ENCODE measurements around the gene CDC45.

The CDC45 gene

DNA sequence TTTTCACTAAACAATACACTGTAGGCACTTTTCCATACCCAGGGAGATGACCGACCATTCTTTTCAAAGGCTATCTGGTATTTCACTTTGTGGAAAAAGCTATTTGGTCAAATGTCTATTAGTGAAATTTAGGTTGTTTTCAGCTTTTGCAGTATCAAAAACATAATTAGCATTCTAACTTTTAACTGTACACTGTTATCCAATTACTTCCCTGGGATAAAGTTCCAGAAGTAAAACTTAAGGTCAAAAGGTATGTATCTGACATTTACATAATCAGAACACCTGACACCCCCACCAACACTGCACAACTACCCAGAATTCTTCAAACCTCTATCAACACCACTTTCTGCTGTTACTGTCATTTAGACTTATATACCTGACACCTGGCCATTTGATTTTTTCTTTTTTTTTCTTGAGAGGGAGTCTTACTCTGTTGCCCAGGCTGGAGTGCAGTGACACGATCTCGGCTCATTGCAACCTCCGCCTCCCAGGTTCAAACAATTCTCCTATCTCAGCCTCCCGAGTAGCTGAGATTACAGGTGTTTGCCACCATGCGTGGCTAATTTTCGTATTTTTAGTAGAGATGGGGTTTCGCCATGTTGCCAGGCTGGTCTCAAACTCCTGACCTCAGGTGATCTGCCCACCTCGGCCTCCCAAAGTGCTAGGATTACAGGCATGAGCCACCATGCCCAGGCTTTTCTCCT is 34.3 kb upstream of the CDC45 start:
- intact Hi-C loops (cut with DNase I), result loop anchor here (10.0 kb wide), 1 partner anchor 301 kb away; the partner anchor contains the start of gene ESS2
- DNase-seq, result peak in 1 of 42 donors; percentile 7

DNA sequence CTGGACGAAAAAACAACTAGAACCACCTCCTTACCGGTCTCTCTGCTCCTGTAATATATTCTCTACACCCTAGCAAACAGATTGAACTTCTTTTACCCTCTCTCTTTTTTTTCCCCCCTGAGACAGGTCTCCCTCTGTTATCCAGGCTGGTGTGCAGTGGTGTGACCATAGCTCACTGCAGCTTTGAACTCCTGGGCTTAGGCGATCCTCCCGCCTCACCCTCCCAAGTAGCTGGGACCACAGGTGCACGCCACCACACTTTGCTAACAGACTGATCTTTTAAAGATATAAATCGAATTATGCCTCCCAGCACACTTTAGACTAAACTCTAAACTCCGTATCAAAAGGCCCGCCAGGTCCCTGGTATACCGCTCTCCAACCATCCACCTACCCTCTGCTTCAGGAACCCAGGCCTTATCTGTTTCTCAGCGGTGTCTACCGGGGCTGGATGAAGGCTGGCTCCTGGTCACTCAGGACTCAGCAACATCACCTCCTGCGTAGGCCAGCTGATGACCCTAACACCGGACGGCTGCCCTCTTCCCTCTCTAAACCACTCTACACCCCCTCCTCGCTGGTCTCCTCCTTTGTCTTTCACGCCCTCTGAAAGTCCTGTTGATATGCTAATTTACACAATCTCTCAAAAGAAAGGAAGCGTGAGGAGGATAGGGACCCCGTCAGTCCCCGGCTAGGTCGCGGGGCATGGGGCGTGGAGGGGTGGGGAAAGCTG is 33.0 kb upstream of the CDC45 start:
- DNase-seq, result peak in 1 of 42 donors; percentile 36
- intact Hi-C loops (cut with DNase I), result loop anchor here (2.0 to 10.0 kb wide), 2 partner anchors 14 to 302 kb away; partner anchors contain the start of genes ESS2 and MRPL40

DNA sequence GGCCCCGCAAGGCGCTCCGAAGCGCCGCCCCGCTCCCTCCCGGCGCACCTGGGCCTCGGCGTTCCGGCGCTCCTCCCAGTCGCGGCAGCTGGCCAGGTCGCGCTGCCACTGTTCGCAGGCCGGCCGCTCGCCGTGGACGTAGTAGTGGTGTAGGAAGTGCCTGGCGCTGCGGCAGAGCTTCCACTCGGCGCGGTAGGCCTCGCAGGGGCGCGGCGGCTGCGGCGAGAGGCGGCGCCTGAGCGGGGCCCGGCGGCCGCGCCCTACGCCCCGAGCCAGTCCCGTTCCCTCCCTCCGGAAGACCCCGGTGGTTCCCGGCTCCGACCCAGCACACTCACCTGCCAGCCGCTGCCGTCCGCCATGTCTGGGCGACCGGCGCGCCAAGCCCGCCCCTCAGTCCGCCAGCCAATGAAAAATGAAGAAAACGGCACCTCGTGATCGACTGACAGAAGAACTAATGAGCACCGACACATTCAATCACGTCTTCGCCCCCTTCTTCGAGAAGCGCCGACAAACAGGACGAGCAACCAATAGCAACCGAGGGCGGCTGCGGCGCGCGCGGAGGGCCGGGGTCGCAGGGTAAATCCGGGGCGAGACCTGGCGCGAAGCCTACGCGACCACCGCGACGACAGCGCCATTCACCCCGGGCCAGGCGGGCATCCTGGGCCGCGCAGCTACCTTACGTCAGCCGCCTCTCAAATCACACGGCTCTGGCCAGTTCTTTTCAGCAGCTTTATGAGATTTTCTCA is 32.2 kb upstream of the CDC45 start, which contains the start of gene C22orf39:
TSS of gene C22orf39 (minus strand) at position 382 of the 746 bp plus-strand sequence. CDS start at position 359, 23 bp downstream.
- intact Hi-C loops (cut with DNase I), result loop anchor here (2.0 to 10.0 kb wide), 2 partner anchors 15 to 303 kb away; partner anchors contain the start of genes ESS2 and MRPL40
- peak; percentile 90 to 98 (median 96) for DNase-seq

DNA sequence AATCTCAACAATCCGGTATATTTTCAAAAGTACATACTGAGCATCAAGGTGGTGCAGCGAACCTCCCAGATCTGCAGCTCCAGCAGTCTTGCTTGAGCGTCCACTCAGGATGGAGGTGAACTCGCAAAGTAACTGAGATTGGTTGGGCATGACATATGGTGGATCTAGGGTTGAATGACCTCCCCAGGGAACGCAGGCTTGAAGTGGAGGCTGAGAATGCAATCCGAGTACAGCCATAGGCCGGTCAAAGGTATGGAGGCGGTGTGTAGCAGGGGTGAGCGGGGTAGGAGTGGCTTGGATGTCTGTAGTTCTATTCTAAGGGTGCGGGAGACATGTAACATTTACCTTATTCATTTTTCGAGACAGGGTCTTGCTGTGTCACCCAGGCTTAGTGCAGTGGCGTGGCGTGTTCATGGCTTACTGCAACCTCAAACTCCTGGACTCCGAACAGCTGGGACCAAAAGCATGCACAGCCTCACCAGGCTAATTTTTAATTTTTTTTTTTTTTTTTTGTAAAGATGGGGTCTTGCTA is 31.6 kb upstream of the CDC45 start:
- intact Hi-C loops (cut with DNase I), result loop anchor here (10.0 kb wide), 1 partner anchor 303 kb away; the partner anchor contains the start of gene ESS2
- DNase-seq, result peak in 20 of 42 donors; percentile 6 to 59 (median 27)

DNA sequence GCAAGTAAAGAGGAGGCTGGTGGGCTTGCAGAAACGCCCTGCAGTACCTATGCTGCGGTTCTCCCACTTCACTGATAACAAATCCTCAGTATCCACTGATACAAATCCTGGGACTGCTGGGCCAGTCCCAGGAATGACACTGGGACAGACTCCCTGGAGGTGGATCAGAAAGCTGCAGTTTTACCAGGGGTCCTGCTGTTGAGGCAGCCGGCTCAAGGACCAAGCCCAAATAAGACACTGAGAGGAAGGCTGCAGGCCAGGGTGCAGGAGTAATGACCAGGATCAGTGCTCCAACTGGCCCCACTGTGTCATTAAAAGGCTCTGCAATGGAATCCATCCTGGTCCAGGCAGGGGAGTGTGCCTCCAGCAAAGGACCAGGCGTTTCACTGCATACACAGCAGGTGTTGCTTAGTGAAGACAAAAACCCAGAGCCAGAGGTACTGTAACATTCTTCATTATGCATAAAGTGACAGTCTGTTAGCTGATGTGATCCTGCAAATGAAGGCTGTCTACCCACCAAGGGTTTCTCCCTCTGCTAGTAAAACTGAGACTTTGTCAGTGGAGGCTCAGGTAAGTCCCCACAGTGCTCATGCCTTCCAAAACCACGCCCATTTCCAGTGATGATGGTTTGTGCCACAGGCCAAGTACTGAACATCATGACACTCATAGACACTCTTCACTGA is 30.8 kb upstream of the CDC45 start:
- intact Hi-C loops (cut with DNase I), result loop anchor here (10.0 kb wide), 1 partner anchor 304 kb away; the partner anchor contains the start of gene ESS2
- DNase-seq, result peak in 1 of 42 donors; percentile 26

DNA sequence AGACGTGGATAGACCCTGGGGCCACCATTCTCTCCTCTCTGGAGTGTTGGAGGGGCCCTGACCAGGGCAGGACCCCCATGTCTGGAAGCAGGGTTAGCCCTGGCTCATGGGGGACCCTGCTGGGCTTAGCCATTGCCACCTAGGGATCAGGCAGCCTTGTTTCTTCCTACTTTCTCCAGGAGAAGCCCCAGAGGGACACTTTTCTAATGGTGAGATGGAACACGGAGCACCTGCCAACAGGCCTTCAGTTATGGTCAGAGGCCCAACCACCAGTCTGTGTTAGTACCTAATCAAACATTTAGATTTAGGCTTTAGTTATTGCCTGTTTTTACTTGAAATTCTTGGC is 30.3 kb upstream of the CDC45 start:
- intact Hi-C loops (cut with DNase I), result loop anchor here (10.0 kb wide), 1 partner anchor 305 kb away; the partner anchor contains the start of gene ESS2
- peak in 1 of 42 donors; percentile 34 for DNase-seq

DNA sequence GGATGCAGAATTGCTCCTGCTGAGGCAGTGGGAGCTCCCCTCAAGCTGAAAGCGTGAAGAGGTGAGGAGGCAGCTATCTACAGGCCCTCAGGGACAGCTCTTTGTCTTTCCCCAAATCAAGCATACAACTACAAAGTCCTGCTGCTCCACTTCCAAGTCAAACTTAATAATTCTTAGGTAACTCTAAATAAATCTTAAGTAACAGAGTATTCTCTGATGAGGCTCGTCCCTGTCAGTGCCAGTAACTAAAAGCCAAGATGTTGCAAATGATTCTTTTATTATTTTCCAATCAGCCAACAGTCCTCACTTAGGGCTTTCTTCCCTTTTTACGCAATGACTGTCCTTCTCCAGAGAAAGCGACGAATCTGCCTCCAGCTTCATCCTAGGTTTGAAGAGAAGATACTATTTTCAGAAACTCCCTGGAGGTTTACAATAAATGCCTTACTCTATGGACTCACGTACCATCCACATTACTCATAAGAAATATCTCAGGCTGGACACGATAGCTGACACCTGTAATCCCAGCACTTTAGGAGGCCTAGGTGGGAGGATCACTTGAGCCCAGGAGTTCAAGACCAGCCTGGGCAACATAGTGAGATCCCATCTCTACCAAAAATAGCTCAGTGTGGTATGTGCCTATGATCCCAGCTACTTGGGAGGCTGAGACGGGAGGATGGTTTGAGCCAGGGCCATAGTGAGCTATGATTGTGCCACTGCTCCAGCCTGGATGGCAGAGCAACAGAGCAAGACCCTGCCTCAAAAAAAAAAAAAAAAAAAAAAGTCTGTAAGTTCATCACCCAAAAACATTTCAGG is 29.2 kb upstream of the CDC45 start:
- intact Hi-C loops (cut with DNase I), result no loop called here
- DNase-seq, result peak in 1 of 42 donors; percentile 9

DNA sequence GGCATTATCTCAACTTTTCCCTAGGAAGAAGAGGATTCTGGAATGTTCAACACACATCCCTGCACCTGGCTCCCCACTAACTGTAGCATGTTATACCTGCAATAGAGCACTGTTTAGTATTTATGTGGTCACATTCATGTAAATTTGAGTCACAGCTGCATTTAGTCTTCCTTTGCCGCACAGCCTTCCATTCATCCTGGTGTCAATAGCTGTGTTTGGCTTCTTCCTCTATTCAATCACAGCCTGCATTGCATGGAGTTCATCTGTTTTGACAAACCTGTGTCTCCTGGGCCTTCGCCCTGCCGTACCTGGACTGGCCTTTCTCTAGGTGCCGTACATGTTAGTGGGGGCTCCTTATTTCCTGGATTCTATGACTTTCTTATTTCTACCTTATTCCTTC is 28.1 kb upstream of the CDC45 start:
- no peak for DNase-seq
- intact Hi-C loops (cut with DNase I), result no loop called here

DNA sequence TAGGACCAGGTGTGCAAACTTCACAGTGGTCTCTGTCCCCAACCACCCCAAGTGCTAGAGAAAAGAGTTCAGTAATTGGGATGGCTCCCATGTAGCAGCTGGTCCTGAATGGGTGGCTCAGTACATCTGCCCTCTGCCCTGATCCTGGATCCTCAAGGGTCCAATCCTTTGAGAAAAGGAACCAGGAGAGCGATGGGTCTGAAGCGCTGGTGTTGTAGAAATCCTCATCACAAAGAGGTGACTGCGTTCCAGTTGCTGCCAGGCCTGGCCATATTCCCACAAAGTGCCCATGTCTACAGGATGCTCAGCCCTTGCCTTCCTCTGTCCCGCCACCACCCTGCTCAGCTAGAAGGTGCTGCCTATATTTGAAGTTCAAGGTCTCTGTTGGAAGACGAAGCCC is 26.0 kb upstream of the CDC45 start:
- DNase-seq, result peak in 1 of 42 donors; percentile 8
- intact Hi-C loops (cut with DNase I), result no loop called here

DNA sequence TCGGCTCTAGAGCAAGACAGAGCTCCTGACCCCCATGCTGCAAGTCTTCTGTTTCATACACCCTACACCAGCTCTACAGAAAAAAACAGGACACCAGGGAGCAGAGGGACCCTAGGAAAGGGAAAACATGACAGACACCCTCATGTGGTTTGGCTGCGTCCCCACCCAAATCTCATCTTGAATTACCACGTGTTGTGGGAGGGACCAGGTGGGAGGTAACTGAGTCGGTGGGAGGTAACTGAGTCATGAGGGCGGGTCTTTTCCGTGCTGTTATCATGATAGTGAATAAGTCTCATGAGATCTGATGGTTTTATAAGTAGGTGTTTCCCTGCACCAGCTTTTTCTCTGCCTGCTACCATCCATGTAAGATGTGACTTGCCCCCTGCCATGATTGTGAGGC is 25.6 kb upstream of the CDC45 start:
- intact Hi-C loops (cut with DNase I), result no loop called here

DNA sequence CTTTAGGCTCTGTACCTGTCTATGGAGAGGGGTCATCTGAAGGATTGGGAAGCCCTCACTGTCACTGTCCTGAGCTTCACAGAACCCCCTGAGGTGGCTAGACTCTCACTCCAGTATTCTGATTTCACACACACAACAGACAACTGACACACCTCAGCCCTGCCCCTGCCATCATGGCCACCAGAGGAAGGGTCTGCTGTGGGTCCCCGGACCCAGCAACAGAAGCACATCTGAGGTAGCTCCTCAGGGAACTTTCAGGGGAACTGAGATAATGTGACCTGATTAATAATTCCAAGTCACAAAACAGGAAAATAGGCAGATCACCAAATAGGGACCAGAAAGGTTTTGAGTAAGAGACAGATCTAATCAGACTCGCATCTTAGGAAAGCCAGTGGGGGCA is 24.7 kb upstream of the CDC45 start:
- DNase-seq, result no peak
- intact Hi-C loops (cut with DNase I), result no loop called here

More for the DNA sequence above, 25.6 kb upstream of the CDC45 start:
- DNase-seq, result peak in 1 of 42 donors; percentile 21

DNA sequence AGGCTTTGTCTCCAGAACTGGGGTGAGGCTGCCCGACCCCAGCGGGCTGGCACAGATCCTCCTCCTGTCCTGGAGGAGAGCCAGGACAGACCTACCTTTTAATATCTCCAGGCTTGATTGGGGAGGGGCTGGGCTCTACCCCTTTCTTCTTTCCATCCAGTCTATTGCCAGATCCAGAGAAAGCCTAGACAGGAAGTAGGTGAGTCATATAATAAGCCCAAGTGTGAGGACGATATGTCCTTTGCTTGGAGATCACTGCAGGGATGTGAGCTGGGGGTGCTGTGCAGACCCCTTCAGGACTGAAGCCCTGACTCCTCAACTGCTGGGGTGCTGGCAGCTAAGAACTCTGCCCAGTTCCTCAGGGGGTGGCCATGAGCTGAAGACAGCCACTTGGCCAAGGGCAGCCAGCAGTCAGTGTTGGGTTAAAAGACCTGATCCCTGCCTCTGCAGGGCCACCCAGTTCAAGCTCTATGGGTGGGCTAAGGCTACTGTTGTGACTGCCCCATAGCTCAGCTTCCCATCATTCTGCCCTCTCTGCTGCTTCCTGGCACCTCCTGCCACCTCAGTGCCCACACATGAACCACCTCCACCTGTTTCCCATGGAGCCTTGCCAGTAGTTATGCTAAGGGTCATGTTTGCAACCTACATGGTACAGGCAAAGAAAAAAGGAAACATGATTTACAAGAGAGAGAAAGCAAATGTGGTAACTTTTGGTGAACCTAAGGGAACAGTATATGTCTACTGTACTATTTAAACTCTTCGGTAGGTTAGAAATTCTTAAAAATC is 23.9 kb upstream of the CDC45 start:
- intact Hi-C loops (cut with DNase I), result no loop called here
- no peak for DNase-seq

DNA sequence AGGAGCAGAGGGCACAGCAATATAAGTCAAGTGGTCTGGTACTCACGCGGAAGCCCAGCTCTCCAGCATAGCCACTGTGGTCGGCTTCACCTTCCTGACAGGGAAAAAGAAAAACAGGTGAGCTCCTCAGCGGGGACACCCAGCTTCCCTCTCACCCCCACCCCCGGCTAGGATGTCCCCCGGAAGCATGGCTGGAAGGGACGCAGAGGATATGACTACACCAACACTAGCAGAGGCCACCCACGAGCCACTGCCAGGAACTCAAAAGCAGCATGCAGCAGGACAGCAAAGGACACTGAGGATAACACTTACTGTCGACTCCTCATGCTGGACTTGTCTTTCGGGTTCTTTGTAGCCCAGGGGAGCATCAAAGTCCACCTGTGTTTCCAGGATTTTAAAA is 23.2 kb upstream of the CDC45 start:
- DNase-seq, result no peak
- intact Hi-C loops (cut with DNase I), result no loop called here

DNA sequence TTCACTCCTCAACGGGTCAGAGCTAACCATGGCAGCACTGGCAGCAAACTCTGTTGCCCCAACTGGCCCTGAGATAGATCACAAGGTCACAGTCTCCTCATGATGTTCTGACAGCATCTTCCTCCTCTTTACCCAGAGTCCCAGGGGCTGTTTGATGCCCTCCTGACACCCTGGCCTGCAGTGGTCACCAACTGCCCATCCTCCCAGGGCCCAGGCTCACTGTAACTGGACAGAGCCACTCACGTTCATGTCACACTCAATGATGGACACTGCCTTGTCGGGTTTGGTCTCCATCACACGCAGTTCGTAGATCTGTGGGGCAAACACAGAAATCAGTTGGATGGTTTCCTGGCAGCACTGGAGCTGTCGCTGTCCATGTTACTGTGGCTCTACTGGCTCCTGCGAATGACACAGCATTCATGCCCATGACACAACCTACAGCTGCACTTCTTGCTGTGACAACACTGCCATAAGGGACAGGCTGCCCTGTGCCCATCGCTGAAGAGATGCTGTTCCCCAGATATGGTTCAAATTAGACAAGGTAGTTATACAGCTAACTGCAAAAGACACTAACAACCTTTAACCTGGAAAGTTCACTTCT is 21.8 kb upstream of the CDC45 start:
- intact Hi-C loops (cut with DNase I), result no loop called here
- no peak for DNase-seq

DNA sequence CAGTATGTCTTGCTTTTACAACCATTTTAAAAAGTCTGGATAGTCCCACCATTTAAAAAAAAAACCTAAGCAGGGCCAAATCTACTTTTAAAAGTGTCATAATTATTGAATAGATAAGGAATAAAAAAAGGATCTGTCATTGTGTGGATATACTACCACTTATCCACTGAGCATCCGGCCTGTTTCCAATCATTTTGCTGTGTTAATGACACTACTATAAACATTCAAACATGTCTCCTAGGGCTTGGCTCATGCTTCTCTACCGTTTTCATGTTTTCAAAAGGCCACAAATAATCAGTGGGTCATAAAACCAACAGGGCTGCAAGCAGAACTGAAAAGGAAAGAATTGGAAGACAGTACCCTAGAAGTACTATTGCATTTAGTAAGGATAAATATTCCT is 19.7 kb upstream of the CDC45 start:
- intact Hi-C loops (cut with DNase I), result no loop called here
- no peak for DNase-seq

DNA sequence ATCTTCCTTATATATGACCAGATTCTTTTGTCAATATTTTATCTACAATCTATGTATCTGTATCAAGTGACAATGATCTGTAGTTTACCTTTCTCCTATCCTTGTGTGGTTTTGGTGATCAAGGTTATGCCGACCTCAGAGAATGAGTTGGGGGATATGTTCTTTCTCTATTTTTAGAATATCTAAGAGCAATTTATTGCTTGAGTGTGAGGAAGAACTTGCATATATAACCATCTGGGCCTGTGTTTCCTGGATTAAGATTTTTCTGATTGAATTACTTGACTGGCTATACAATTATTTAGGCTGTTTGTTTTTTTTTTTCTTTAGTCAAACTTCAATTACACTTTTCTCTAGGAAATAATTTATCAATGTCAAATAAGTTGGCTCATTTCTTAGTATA is 18.2 kb upstream of the CDC45 start:
- no peak for DNase-seq
- intact Hi-C loops (cut with DNase I), result no loop called here

DNA sequence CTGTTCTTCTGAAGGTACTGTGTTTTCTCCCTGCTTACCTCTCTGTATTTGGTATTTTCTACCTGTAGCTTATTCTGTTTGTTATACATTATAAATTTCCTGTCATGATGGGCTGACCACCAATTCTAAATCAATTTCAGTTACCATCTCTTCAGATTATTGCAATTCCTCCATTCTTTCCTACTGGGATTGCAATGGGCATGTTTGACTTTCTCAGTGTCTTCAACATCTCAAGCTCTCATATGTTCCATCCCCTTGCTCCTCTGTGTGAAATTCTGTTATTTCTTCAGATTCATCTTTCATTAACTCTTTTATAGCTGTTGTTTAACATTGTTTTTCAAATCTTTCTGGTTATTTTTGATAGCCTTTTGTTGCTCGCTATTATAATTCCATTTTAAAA is 16.7 kb upstream of the CDC45 start:
- no peak for DNase-seq
- intact Hi-C loops (cut with DNase I), result no loop called here

All from head of caudate nucleus (tissue), 42 donors.